GM18951 (cell line): ENCODE results near the gene OXSR1.

ENCODE experiments used
- POLR2A ChIP-seq: IDR thresholded peaks from 4 replicates; pipeline ENCODE4 v1.6.1; 2011; ENCODE audit warnings: mild to moderate bottlenecking; ENCODE audit not compliant: insufficient read length, insufficient read depth; ENCODE audit errors: extremely low read depth
- in situ Hi-C: fragments of 300-500 bp; cut with MboI; formaldehyde crosslinking; loops from one replicate; pipeline ENCODE4 v1.12.0; 2022; ENCODE audit warnings: low sequenced_read_pairs, mixed read lengths, inconsistent platforms; ENCODE audit not compliant: unreplicated experiment

The OXSR1 gene

DNA sequence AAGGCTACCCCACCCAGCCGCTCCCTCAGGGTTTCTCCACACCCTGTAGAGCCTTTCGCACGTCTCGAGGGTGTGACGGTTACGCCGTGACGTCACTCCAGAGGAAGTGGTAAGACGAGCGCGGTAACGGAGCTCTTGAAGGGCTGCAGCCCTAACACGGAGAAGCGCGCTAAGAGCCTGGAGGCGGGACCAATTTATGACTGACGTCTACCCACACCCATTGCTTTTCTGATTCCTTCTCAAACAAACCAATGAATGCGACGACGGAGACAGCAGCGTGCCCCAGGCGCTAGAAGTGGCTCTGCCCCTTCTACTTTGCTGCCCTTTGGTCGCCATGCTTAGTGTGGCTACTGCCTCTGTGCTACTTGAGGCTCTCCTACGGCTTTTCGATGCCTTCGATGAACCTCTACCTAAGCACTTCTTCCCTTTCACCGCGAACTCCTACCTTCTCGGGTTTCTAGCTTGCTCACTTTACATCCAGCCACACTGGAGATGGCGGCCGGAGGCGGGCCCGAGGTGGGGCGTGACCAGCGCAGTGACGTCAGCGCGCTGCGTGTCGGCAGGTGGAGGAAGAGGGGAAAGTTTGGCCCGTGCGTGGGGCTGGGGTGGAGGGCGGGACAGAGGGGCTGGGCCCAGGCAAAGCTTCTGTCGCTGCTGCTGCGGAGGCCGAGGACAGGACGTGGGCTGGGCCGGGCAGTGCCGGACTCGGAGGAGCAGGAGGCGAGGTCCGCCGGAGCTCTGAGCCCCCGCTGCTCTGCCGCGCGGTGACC lies at the start of gene OXSR1:
OXSR1 (plus strand) TSS at position 586 of the 770 bp plus-strand sequence. CDS start 340 bp downstream, outside the sequence.
- TF ChIP-seq POLR2A, result peak; percentile 82
- in situ Hi-C loops, result no loop called here

DNA sequence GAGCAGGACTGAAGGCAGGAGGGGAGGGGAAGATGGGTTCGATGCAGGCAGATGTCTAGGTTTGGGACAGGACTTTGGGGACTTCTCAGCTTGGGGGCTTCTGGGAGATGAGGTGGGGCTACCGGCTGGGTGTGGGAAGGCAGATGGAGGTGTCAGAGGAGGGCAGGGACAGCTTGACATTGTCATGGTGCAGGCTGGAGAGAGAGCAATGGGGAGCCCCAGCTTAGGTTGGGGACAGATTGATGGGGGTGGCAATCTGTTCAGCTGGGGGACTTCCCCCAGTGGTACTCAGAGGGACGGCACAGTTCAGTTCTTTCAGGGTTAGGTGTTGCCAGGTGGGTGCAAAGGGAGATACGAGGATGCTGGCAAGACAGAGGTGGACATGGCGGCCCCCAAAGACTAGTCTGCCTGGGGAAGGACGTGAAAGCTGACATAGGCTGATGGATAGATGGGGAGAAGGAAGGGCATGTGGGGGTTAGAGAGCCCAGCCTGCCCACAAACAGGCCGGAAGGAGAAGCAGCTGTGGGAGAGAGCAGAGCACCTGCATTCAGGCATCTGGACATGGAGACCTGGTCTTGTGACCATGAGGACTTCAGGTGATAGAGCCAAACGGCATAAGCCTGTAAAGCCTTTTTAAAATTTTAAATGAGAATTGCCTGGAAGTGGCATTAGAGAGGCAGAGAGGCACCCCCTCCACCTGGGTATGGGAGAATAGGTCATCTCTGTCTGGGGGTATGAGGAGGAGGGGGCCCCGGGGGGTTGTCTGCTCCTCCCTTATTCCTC lies 49.5 kb upstream of the OXSR1 start:
- TF ChIP-seq POLR2A, result no peak
- in situ Hi-C loops, result no loop called here

DNA sequence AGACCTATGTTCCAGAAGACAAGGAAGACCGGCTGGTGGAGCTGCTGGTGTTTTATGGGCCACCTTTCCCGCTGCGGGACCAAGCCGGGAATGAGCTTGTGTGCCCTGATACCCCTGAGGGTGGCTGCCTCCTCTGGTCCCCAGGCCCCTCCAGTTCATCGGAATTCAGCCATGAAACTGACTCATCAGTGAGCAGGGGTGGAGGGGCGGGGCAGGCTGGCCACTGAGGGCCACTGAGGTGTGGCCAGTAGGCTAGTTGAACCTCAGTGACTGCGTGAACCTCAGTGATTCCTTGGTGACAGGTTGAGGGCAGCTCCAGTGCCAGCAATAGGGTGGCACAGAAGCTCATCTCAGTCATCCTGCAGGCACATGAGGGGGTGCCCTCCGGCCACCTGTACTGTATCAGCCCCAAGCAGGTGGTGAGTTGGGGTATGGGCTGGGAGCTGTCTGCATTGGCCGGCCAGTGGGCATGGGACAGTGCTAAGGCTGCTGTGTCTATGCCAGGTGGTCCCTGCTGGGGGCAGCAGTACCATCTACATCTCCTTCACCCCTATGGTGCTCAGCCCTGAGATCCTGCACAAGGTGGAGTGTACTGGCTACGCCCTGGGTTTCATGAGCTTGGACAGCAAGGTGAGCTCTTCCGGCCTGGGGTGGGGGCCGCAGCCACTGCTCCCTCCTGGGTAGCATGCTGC lies 48.7 kb upstream of the OXSR1 start:
- in situ Hi-C loops, result no loop called here
- TF ChIP-seq POLR2A, result no peak

DNA sequence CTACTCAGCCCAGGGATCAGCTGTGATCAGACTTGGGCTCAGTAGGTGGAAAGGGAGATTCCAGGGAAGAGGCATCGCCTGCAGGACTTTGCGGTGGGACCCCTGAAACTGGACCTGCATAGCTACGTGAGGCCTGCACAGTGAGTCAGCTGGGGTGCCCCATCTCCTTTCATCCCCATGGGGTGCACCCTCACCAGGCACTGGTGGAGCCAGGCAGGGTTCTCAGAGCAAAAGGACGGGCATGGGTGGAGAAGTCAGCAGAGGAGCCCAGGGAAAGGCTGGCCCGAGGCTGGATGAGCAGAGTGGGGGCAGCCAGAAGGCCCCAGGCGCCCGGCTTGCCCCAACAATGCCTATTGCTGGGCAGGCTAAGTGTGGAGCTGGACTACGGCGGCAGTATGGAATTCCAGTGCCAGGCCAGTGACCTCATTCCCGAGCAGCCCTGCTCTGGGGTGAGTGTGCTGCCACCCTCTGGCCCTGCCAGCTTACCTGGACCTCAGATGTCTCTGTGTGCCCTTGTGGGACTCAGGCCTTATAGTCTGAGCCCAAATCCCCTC lies 48.1 kb upstream of the OXSR1 start:
- in situ Hi-C loops, result no loop called here
- TF ChIP-seq POLR2A, result no peak

DNA sequence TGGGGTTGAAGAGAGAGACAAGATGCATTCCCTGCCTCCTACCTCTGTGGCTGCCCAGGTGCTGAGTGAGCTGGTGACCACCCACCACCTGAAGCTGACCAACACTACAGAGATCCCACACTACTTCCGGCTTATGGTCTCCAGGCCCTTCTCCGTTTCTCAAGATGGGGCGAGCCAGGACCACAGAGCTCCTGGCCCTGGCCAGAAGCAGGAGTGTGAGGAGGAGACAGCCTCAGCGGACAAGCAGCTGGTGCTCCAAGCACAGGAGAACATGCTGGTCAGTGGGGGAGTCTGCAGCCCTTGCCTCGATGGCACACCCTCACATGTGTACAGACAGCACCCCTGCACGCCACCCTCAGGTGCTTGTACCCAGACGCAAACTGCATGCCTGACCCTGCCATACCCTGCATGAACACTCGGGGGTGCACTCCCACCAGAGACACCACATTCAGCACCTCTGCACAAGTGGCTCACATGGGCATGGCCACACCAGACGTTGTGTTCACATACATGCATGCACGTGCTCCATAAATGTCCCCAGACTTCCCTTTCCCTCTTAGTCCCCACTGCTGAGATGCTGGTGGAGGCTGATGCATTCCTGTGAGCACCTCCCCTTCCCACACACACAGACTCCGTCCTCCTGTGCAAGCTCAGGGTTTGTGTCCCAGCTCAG lies 47.5 kb upstream of the OXSR1 start:
- in situ Hi-C loops, result no loop called here
- peak; percentile 38 for TF ChIP-seq POLR2A

DNA sequence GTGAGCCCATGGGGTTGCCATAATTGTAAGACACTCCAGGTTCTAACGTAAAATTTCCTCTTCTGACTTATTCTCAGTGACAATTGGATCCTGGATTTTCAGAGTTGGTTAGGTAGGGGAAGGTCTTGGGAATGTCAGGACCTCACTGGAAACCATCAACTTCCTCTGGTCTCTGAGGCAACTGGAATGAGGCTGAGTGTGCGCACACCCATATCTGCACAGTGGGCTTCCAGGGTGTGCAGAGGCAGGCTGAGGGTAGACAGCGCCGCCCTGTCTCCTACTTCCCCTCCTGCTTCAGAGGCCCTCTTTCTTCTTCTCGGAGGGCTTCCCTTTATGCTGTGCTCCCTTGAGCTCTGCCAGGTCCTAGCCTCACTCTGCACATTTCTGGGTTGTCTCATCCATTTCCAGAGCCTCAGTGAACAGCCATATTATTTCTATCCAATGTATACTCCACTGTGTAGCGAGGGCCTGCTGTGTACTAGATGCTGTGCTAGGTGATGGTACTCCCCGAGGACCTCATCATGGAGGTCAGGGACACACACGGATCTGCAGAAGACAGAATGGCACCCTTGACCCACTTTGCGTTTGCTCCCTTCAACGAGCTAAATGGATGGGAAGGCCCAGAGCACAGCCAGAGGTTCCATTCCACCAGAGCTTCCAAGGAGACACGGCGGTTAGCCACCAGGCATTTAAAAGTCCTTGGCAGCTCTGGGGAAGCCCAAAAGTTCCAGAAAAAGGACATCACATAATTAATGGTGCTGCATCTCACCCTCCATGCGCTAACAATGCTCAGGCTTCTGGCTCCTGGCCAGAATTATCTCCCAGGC lies 46.7 kb upstream of the OXSR1 start:
- in situ Hi-C loops, result no loop called here

DNA sequence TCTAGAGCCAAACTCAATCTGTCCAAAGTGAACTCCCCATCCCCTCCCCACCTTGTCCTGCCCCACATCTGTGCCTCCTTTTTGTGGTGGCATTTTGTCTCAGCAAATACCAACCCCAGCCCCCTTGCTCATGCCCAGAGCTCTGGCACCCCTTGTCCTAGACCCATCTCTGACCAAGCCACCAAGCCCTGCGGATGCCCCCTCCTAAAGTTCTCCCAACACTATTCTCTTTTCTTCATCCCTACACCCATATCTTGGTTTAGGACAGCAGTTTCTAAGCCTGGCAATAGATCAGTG lies 46.1 kb upstream of the OXSR1 start:
- no peak for TF ChIP-seq POLR2A
- in situ Hi-C loops, result no loop called here

More for the DNA sequence above, 46.7 kb upstream of the OXSR1 start:
- TF ChIP-seq POLR2A, result no peak

DNA sequence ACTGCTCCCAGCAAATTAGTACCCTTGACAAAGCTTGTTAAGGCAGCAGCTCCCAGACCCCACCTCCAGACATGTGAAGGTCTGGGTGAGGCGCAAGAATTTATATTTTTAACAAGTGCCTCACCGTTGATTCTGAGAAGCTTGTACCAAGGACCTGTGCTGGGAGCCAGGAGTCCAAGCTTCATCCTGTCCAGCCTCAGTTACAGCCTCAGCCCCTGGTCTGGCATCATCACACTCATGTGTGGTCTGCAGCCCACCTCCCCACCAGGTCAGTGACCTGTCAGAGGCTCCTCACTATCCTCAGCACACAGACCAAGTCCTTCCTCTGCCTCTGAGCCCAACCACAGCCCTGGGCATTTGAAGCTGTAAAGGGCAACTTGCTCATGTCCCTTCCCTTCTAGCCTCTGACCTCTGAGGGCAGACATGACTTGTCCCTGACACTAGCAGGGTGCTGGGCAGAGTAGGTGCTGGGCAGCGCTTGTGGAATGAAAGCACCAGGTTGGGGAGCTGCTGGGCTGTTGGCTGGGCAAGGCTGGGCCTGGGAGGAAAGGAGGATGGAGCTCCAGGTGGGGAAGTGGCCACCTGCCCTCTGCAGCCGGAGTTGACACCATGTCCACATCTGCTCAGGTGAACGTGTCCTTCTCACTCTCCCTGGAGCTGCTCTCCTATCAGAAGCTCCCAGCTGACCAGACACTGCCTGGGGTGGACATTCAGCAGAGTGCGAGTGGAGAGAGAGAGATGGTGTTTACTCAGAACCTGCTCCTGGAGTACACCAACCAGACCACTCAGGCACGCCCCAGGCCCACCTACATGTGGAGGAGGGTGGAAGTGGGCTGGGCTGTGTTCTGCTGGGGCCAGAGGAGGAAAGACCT lies 45.3 kb upstream of the OXSR1 start:
- no peak for TF ChIP-seq POLR2A
- in situ Hi-C loops, result loop anchor here (10.0 kb wide), 1 partner anchor 345 kb away; no protein-coding TSS in a partner anchor

DNA sequence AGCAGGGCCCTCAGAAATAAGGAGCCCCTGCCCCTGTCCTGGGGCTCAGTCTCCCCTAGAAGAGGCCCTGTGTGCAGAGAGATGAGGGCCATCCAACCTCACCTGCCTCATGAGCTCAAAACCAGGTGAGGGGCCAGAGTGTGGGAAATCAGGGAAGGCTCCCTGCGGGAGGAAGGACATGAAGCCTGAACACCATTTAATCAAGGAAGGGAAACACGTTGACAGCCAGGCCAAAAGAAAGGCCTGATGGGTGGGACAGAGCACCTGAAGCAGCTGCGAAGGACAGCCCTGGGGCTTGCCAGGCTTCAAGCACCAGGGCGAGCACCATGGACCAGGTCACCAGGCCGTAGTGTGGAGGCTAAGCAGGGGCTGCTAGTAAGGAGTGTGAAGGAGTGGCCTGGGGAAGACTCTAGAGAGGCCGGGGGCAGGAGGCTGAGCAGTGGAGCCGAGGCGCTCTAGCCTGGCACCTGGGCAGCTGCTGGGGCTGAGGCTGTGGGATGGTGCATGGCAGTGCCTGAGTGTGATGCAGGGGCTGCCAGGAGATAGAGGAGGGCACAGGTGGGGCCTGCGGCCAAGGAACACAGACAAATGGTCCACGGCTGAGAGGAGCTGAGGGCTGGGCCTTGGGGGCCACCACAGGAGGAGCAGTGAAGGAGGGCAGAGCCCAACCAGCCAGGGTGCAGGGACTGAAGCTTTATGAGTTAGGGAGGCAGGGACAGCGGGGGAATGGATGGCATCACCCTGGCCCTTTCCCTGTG lies 44.5 kb upstream of the OXSR1 start:
- peak; percentile 16 for TF ChIP-seq POLR2A
- in situ Hi-C loops, result loop anchor here (10.0 kb wide), 1 partner anchor 344 kb away; no protein-coding TSS in a partner anchor

DNA sequence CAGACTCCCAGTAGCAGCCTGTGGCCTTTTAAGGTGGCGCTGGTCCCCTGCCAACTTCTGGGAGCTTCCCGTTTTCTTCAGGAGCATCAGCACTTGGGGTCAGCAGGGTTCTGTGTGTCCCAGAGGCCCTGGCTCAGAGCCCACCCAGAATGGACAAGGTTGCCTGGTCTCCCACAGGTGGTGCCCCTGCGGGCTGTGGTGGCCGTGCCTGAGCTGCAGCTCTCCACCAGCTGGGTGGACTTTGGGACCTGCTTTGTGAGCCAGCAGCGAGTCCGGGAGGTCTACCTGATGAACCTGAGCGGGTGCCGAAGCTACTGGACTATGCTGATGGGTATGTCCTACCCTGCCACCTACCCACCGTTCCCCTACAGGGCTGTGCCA lies 43.9 kb upstream of the OXSR1 start:
- in situ Hi-C loops, result loop anchor here (10.0 kb wide), 1 partner anchor 343 kb away; no protein-coding TSS in a partner anchor

More for the DNA sequence above, 43.9 kb upstream of the OXSR1 start:
- TF ChIP-seq POLR2A, result no peak
